ENCODE data around the gene RPL15. TPM values are rescaled to one million over a fixed set of nuclear protein-coding genes. Genes with fewer than 3 reads are reported as not detected.
"Not testable (repeated sequence)": the region's sequence is repeated elsewhere in the genome, so short reads cannot be mapped to it uniquely, and the experiment has no call there.

Gene RPL15
- total and polyA plus RNA-seq, 10 of the 15 experiments (the other 5 are each of a cell fraction or from before 2014, with no cell fraction given): 2,885 to 10,761 (median 4,017) TPM

- in situ Hi-C loops (cut with MboI); H2AFZ ChIP-seq (ENCODE audit: control insufficient read depth, low read depth, low read length); H3K4me1 ChIP-seq (ENCODE audit: control insufficient read depth, insufficient read depth, low read length); H3K4me3 ChIP-seq; H3K9me3 ChIP-seq (replicated peaks; ENCODE audit: control insufficient read depth, insufficient read depth, low read length); BruUV-seq (replicated peaks); ATAC-seq; DNase-seq (ENCODE audit: low read depth, low spot score); H3K4me2 ChIP-seq (ENCODE audit: control insufficient read depth, insufficient read depth); CTCF ChIA-PET; H3K27ac ChIP-seq (ENCODE audit: control insufficient read depth, insufficient read depth); FAIRE-seq; H4K20me1 ChIP-seq (ENCODE audit: control insufficient read depth, insufficient read depth); intact Hi-C loops (cut with micrococcal nuclease; ENCODE audit: unreplicated experiment); RAD21 ChIA-PET (ENCODE audit: unreplicated experiment); H3K36me3 ChIP-seq (ENCODE audit: control insufficient read depth in 2 of 2, insufficient read depth in 2 of 2, low read length in 1 of 2); H3K27me3 ChIP-seq (replicated peaks in 1 of 2; ENCODE audit: control insufficient read depth in 2 of 2, insufficient read depth in 2 of 2, low read length in 1 of 2); H3K9ac ChIP-seq (ENCODE audit: control insufficient read depth, insufficient read depth, low read length); SMC1A ChIA-PET (ENCODE audit: uncharacterized antibody, unreplicated experiment); POLR2A ChIA-PET: not testable (repeated sequence)
- peaks cover 52% of the 10 kb centered on the region for H3K79me2 ChIP-seq (ENCODE audit: control insufficient read depth, insufficient read depth, low read length)
- WGBS (ENCODE audit: insufficient coverage, insufficient replicate concordance, low lambda C conversion rate, missing lambda C conversion rate): over 99% methylated on average over 23 of the region's 34 CpGs
Measured at GRCh38 chr3:23871361-23871760, 45.6 kb upstream of the RPL15 start.

DNA sequence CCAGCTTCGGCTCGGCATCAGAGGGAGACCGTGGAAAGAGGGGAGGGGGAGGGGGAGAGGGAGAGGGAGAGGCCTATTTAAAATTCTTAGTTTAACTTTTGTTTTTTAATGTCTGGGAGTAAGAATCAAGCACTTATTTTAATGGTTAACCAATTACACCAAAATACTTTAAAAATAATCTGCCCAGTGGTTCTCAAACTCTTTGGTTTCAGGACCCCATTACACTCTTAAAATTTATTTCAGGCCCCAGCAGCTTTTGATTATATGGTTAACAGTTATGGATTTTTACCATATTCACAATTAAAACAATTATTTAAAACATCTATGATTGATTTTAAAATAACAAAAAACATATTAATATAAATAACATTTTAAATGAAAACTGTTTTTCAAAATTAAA lies 44.6 kb upstream of the RPL15 start:
- Histone ChIP-seq H3K9me3 (replicated peaks; ENCODE audit: control insufficient read depth, insufficient read depth, low read length) (no peaks in the 10 kb centered on the region), H2AFZ (ENCODE audit: control insufficient read depth, low read depth, low read length) (no peak overlapping the region), H3K27ac (ENCODE audit: control insufficient read depth, insufficient read depth) (no peak overlapping the region), H4K20me1 (ENCODE audit: control insufficient read depth, insufficient read depth) (no peaks in the 10 kb centered on the region), H3K4me3 (no peak overlapping the region), H3K9ac (ENCODE audit: control insufficient read depth, insufficient read depth, low read length) (no peak overlapping the region), H3K4me2 (ENCODE audit: control insufficient read depth, insufficient read depth) (no peak overlapping the region), H3K79me2 (ENCODE audit: control insufficient read depth, insufficient read depth, low read length) (peaks cover 52% of the 10 kb centered on the region), H3K36me3 (ENCODE audit: control insufficient read depth in 2 of 2, insufficient read depth in 2 of 2, low read length in 1 of 2) (peaks cover 0 to 5% of the 10 kb centered on the region in 2 experiments; a peak in 2 of 4 replicates), H3K4me1 (ENCODE audit: control insufficient read depth, insufficient read depth, low read length) (peaks cover 4% of the 10 kb centered on the region), H3K27me3 (replicated peaks in 1 of 2; ENCODE audit: control insufficient read depth in 2 of 2, insufficient read depth in 2 of 2, low read length in 1 of 2) (no peaks in the 10 kb centered on the region)
- in situ Hi-C loops (cut with MboI): no loop called here
- intact Hi-C loops (cut with micrococcal nuclease; ENCODE audit: unreplicated experiment): no loop called here
- DNase-seq (ENCODE audit: low read depth, low spot score) (no peak), FAIRE-seq (no peak), ATAC-seq (no peak)
- POLR2A ChIA-PET: no interaction called here
- BruUV-seq (replicated peaks): no TSS peak
- SMC1A ChIA-PET (ENCODE audit: uncharacterized antibody, unreplicated experiment): interaction anchor here (0.8 kb wide), 1 partner anchor 18 kb away, joined by 3 read pairs; no protein-coding TSS in a partner anchor
- whole genome bisulfite sequencing (ENCODE audit: insufficient coverage, insufficient replicate concordance, low lambda C conversion rate, missing lambda C conversion rate): 100% methylated on average over 3 of the region's 3 CpGs
- TF ChIP-seq STAT1 (conservative IDR thresholded peaks at IDR 0.05): no peak
- TF ChIP-seq JUND (IDR thresholded peaks at IDR 0.05; ENCODE audit: low read depth, low read length): no peak
- TF ChIP-seq EZH2 (IDR thresholded peaks at IDR 0.05; ENCODE audit: borderline replicate concordance, control insufficient read depth, low read depth, low read length): no peak
- TF ChIP-seq SMARCA5 (IDR thresholded peaks at IDR 0.05): no peak
- no peak for TF ChIP-seq TAF1 (IDR thresholded peaks at IDR 0.05; ENCODE audit: borderline replicate concordance, low read depth, low read length)
- TF ChIP-seq, protein P1, sequence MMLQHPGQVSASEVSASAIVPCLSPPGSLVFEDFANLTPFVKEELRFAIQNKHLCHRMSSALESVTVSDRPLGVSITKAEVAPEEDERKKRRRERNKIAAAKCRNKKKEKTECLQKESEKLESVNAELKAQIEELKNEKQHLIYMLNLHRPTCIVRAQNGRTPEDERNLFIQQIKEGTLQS (IDR thresholded peaks at IDR 0.05; ENCODE audit: borderline replicate concordance, extremely low read depth, low read depth, low read length): no peak
- no peak for TF ChIP-seq YY1 (IDR thresholded peaks at IDR 0.05; ENCODE audit: low read depth, low read length)
- TF ChIP-seq HDGF (IDR thresholded peaks at IDR 0.05): no peak
- no peak for TF ChIP-seq ZSCAN29 (IDR thresholded peaks at IDR 0.05)
- TF ChIP-seq, protein P2, sequence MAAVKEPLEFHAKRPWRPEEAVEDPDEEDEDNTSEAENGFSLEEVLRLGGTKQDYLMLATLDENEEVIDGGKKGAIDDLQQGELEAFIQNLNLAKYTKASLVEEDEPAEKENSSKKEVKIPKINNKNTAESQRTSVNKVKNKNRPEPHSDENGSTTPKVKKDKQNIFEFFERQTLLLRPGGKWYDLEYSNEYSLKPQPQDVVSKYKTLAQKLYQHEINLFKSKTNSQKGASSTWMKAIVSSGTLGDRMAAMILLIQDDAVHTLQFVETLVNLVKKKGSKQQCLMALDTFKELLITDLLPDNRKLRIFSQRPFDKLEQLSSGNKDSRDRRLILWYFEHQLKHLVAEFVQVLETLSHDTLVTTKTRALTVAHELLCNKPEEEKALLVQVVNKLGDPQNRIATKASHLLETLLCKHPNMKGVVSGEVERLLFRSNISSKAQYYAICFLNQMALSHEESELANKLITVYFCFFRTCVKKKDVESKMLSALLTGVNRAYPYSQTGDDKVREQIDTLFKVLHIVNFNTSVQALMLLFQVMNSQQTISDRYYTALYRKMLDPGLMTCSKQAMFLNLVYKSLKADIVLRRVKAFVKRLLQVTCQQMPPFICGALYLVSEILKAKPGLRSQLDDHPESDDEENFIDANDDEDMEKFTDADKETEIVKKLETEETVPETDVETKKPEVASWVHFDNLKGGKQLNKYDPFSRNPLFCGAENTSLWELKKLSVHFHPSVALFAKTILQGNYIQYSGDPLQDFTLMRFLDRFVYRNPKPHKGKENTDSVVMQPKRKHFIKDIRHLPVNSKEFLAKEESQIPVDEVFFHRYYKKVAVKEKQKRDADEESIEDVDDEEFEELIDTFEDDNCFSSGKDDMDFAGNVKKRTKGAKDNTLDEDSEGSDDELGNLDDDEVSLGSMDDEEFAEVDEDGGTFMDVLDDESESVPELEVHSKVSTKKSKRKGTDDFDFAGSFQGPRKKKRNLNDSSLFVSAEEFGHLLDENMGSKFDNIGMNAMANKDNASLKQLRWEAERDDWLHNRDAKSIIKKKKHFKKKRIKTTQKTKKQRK (IDR thresholded peaks at IDR 0.05; ENCODE audit: low read depth, low read length): no peak
- RAD21 ChIA-PET (ENCODE audit: unreplicated experiment): no interaction called here
- CTCF ChIA-PET: no interaction called here
